OCI-LY1 (cell line): ENCODE results near the gene CRB2.

Experiments
- H2AFZ ChIP-seq: fragments of 200-600 bp; sonication (generic), shearing (Covaris generic); 2 replicates; pipeline ENCODE4 v1.6.0; 2014; ENCODE audit warnings: antibody characterized with exemption, mild to moderate bottlenecking, low read length
- H3F3A ChIP-seq: fragments of 200-600 bp; sonication (generic), shearing (Covaris generic); 2 replicates; pipeline ENCODE4 v1.6.0; 2014; ENCODE audit warnings: mild to moderate bottlenecking, antibody characterized with exemption, low read length, moderate library complexity; ENCODE audit not compliant: insufficient read depth
- H3K27ac ChIP-seq: fragments of 200-600 bp; sonication (generic); 2 replicates; pipeline ENCODE4 v1.5.1; 2014; ENCODE audit warnings: low read length, mixed run types, mild to moderate bottlenecking, low read depth; ENCODE audit not compliant: poor library complexity, severe bottlenecking
- H3K27me3 ChIP-seq: fragments of 200-600 bp; sonication (generic); 2 replicates; pipeline ENCODE4 v1.6.0; 2014; ENCODE audit warnings: antibody characterized with exemption, mild to moderate bottlenecking, low read length, moderate library complexity; ENCODE audit not compliant: insufficient read depth
- H3K36me3 ChIP-seq: fragments of 200-600 bp; sonication (generic); 2 replicates; pipeline ENCODE4 v1.6.1; 2014; ENCODE audit warnings: mild to moderate bottlenecking, antibody characterized with exemption, low read length, moderate library complexity, mixed read lengths; ENCODE audit not compliant: insufficient read depth
- H3K4me1 ChIP-seq: fragments of 200-600 bp; sonication (generic); 2 replicates; pipeline ENCODE4 v1.5.1; 2014; ENCODE audit warnings: mild to moderate bottlenecking, low read length, moderate library complexity; ENCODE audit not compliant: insufficient read depth, severe bottlenecking
- H3K4me2 ChIP-seq: fragments of 200-600 bp; sonication (generic), shearing (Covaris generic); 2 replicates; pipeline ENCODE4 v1.6.1; 2014; ENCODE audit warnings: low read length
- H3K4me3 ChIP-seq: fragments of 200-600 bp; sonication (generic); 2 replicates; pipeline ENCODE4 v1.5.1; 2014; ENCODE audit warnings: low read length, low read depth, mild to moderate bottlenecking, mixed read lengths; ENCODE audit not compliant: poor library complexity, severe bottlenecking
- H3K79me2 ChIP-seq: fragments of 200-600 bp; shearing (Covaris generic); 2 replicates; pipeline ENCODE4 v1.6.1; 2016; ENCODE audit warnings: mixed run types, low read length, mixed read lengths; ENCODE audit not compliant: insufficient read depth
- H3K9ac ChIP-seq: fragments of 200-600 bp; sonication (generic), shearing (Covaris generic); 2 replicates; pipeline ENCODE4 v1.6.1; 2014; ENCODE audit warnings: mild to moderate bottlenecking, low read length, mixed read lengths
- H3K9me2 ChIP-seq: fragments of 200-600 bp; sonication (generic), shearing (Covaris generic); 2 replicates; pipeline ENCODE4 v1.6.1; 2014; ENCODE audit warnings: low read depth, mild to moderate bottlenecking, low read length, mixed read lengths
- H3K9me3 ChIP-seq: fragments of 200-600 bp; shearing (Covaris generic); 2 replicates; pipeline ENCODE4 v1.6.1; 2014; ENCODE audit warnings: low read length, mixed read lengths
- H4K20me1 ChIP-seq: fragments of 200-600 bp; sonication (generic), shearing (Covaris generic); 2 replicates; pipeline ENCODE4 v1.6.0; 2016; ENCODE audit warnings: mild to moderate bottlenecking, low read length; ENCODE audit not compliant: insufficient read depth
- CTCF ChIP-seq: fragments of 200-600 bp; sonication (generic), shearing (Covaris generic); IDR thresholded peaks from 2 replicates; pipeline ENCODE4 v1.5.1; 2017; ENCODE audit warnings: mild to moderate bottlenecking, antibody characterized with exemption, low read length, moderate library complexity, mixed read lengths
- EZH2 ChIP-seq: fragments of 200-600 bp; sonication (generic), shearing (Covaris generic); IDR thresholded peaks from 2 replicates; pipeline ENCODE4 v1.8.0; 2017; ENCODE audit warnings: borderline replicate concordance, mixed run types, mild to moderate bottlenecking, antibody characterized with exemption, low read length, moderate library complexity, mixed read lengths

Gene CRB2

GRCh38 chr9:123318961-123319421 is 37.0 kb upstream of the CRB2 start:
- Histone ChIP-seq H3K4me3 (no peak overlapping the region), H3K4me1 (peaks cover 69% of the 10 kb centered on the region), H3K27ac (peak overlapping the region; percentile 35), H3K9me2 (no peaks in the 10 kb centered on the region), H3K79me2 (no peaks in the 10 kb centered on the region), H2AFZ (no peak overlapping the region), H3F3A (no peaks in the 10 kb centered on the region), H3K4me2 (no peak overlapping the region; the same call in 1 of the 2 replicates), H3K27me3 (no peaks in the 10 kb centered on the region), H3K36me3 (no peaks in the 10 kb centered on the region), H3K9ac (no peak overlapping the region; the same call in 1 of the 2 replicates), H4K20me1 (no peaks in the 10 kb centered on the region), H3K9me3 (no peaks in the 10 kb centered on the region)
- TF ChIP-seq CTCF (no peak), EZH2 (no peak)

- no peak overlapping the region for H3K4me2 ChIP-seq
- H3F3A ChIP-seq = no peaks in the 10 kb centered on the region
- no peak overlapping the region for H3K9ac ChIP-seq
- no peak overlapping the region for H2AFZ ChIP-seq
- H3K79me2 ChIP-seq = no peaks in the 10 kb centered on the region
- no peaks in the 10 kb centered on the region for H3K27me3 ChIP-seq
- H3K9me3 ChIP-seq = no peaks in the 10 kb centered on the region
- TF ChIP-seq CTCF = no peak
- no peaks in the 10 kb centered on the region for H3K9me2 ChIP-seq
- no peaks in the 10 kb centered on the region for H3K36me3 ChIP-seq
- peaks cover 76% of the 10 kb centered on the region for H3K4me1 ChIP-seq
- no peaks in the 10 kb centered on the region for H4K20me1 ChIP-seq
- peak overlapping the region; percentile 88 for H3K27ac ChIP-seq
- H3K4me3 ChIP-seq = no peak overlapping the region
These were observed 36.3 kb upstream of the CRB2 start for GRCh38 chr9:123319541-123320339.

DNA sequence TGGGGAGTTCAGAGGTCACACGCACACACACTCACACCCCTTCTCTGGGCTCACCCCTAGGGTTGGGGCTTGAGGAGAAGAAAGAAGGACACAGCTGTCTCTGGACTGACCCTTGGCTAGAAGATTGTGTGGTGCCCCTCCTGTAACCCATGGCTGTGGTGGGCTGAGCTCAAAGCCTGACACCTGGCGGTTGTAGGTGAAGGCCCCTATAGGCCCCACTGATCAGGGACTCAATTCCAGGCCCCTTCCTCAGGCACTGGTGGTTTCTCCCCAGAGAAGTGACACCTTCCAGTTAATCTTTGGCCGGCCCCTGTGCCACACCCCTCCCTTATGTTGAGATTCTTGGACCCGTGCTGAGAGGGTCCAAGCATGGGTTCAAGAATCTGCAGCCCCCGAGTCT is 35.2 kb upstream of the CRB2 start:
- no peaks in the 10 kb centered on the region for H3F3A ChIP-seq
- H3K27ac ChIP-seq = peak overlapping the region; percentile 88
- H3K36me3 ChIP-seq = no peaks in the 10 kb centered on the region
- H3K27me3 ChIP-seq = no peaks in the 10 kb centered on the region
- no peak overlapping the region for H2AFZ ChIP-seq
- no peaks in the 10 kb centered on the region for H3K9me3 ChIP-seq
- H3K4me2 ChIP-seq = no peak overlapping the region
- H3K79me2 ChIP-seq = no peaks in the 10 kb centered on the region
- no peaks in the 10 kb centered on the region for H4K20me1 ChIP-seq
- H3K4me1 ChIP-seq = peaks cover 87% of the 10 kb centered on the region
- H3K9me2 ChIP-seq = no peaks in the 10 kb centered on the region
- peak; percentile 71 for TF ChIP-seq CTCF
- no peak for TF ChIP-seq EZH2
- H3K9ac ChIP-seq = peak overlapping the region; percentile 41; the same call in 1 of the 2 replicates
- H3K4me3 ChIP-seq = no peak overlapping the region
